Neuronal stem cell (in vitro differentiated cells): ENCODE results near the gene DGAT2.
"Not testable (repeated sequence)": the region's sequence is repeated elsewhere in the genome, so short reads cannot be mapped to it uniquely, and the experiment has no call there.

Experiments used
- DNase-seq: peaks from one replicate; pipeline ENCODE4 v3.0.0-alpha.2; 2013; ENCODE audit warnings: low spot score
- H2AFZ ChIP-seq: one replicate; pipeline ENCODE4 v1.6.1; 2013; ENCODE audit warnings: mild to moderate bottlenecking, low read length, inconsistent platforms
- H2AK5ac ChIP-seq: 2 replicates; pipeline ENCODE4 v1.6.1; 2013; ENCODE audit warnings: low read depth, mild to moderate bottlenecking, inconsistent platforms, low read length, moderate library complexity, mixed read lengths
- H2BK120ac ChIP-seq: 2 replicates; pipeline ENCODE4 v1.6.1; 2013; ENCODE audit warnings: low read depth, mild to moderate bottlenecking, inconsistent platforms, low read length, moderate library complexity, mixed read lengths
- H2BK12ac ChIP-seq: one replicate; pipeline ENCODE4 v1.6.1; 2013; ENCODE audit warnings: low read length, inconsistent platforms
- H2BK15ac ChIP-seq: 2 replicates; pipeline ENCODE4 v1.6.1; 2013; ENCODE audit warnings: mild to moderate bottlenecking, low read length, inconsistent platforms, mixed read lengths
- H2BK5ac ChIP-seq: one replicate; pipeline ENCODE4 v1.6.1; 2013; ENCODE audit warnings: inconsistent platforms, mild to moderate bottlenecking, low read length, moderate library complexity
- H3K14ac ChIP-seq: one replicate; pipeline ENCODE4 v1.6.1; 2013; ENCODE audit warnings: low read length, inconsistent platforms
- H3K18ac ChIP-seq: 2 replicates; pipeline ENCODE4 v1.6.1; 2013; ENCODE audit warnings: low read length, inconsistent platforms
- H3K23ac ChIP-seq: 2 replicates; pipeline ENCODE4 v1.6.1; 2013; ENCODE audit warnings: low read depth, mild to moderate bottlenecking, mixed read lengths, low read length, inconsistent platforms; ENCODE audit not compliant: poor library complexity
- H3K27ac ChIP-seq: replicated peaks from 3 replicates; pipeline ENCODE4 v1.5.1; 2013; ENCODE audit warnings: low read length, inconsistent platforms
- H3K27me3 ChIP-seq, 3 experiments: 2 replicates each; pipeline ENCODE4 v1.6.1; 2013; ENCODE audit warnings: low read length in 3 of 3, mild to moderate bottlenecking in 2 of 3, inconsistent platforms in 1 of 3, low read depth in 1 of 3, mixed read lengths in 1 of 3, moderate library complexity in 1 of 3; ENCODE audit not compliant: control insufficient read depth in 3 of 3, insufficient read depth in 3 of 3
- H3K36me3 ChIP-seq, 2 donors: replicated peaks in 1 of 2; 2 replicates each; pipeline ENCODE4 v1.6.1; 2013; ENCODE audit warnings: low read length in 2 of 2; ENCODE audit not compliant: control insufficient read depth in 2 of 2, insufficient read depth in 2 of 2
- H3K4ac ChIP-seq: 2 replicates; pipeline ENCODE4 v1.6.1; 2013; ENCODE audit warnings: inconsistent platforms, mild to moderate bottlenecking, low read length, moderate library complexity
- H3K4me1 ChIP-seq, 2 donors: 1 replicate in 1 of 2; 2 replicates in 1 of 2; pipeline ENCODE4 v1.6.1; 2013; ENCODE audit warnings: low read length in 2 of 2, low read depth in 1 of 2; ENCODE audit not compliant: control insufficient read depth in 2 of 2, insufficient read depth in 1 of 2
- H3K4me2 ChIP-seq: one replicate; pipeline ENCODE4 v1.6.1; 2013; ENCODE audit warnings: mild to moderate bottlenecking, low read length, inconsistent platforms; ENCODE audit not compliant: insufficient read depth, poor library complexity, severe bottlenecking
- H3K4me3 ChIP-seq, 2 donors: 2 replicates each; pipeline ENCODE4 v1.5.1; 2013; ENCODE audit warnings: low read length in 2 of 2, mild to moderate bottlenecking in 2 of 2, inconsistent platforms in 1 of 2, moderate library complexity in 1 of 2
- H3K79me1 ChIP-seq: one replicate; pipeline ENCODE4 v1.6.1; 2013; ENCODE audit warnings: low read depth, mild to moderate bottlenecking, inconsistent platforms, low read length, moderate library complexity
- H3K9ac ChIP-seq: one replicate; pipeline ENCODE4 v1.6.1; 2013; ENCODE audit warnings: mild to moderate bottlenecking, low read depth, low read length, inconsistent platforms; ENCODE audit not compliant: poor library complexity
- H3K9me3 ChIP-seq, 2 donors: replicated peaks in 1 of 2; 2 replicates each; pipeline versions ENCODE3 to v1.6.1; 2013; ENCODE audit warnings: low read length in 2 of 2, mild to moderate bottlenecking in 2 of 2, inconsistent platforms in 1 of 2, low read depth in 1 of 2, mixed read lengths in 1 of 2, moderate library complexity in 1 of 2; ENCODE audit not compliant: control insufficient read depth in 2 of 2, insufficient read depth in 1 of 2
- H4K8ac ChIP-seq: one replicate; pipeline ENCODE4 v1.6.1; 2013; ENCODE audit warnings: low read depth, mild to moderate bottlenecking, inconsistent platforms, low read length, moderate library complexity
- H4K91ac ChIP-seq: one replicate; pipeline ENCODE4 v1.6.1; 2013; ENCODE audit warnings: low read length, low read depth, mild to moderate bottlenecking, inconsistent platforms; ENCODE audit not compliant: poor library complexity
- WGBS, 2 donors: extraction: QIAGEN DNeasy Blood & Tissue Kit; methylation state at CpG; one replicate each; pipeline ENCODE4 v1.1.7; 2013; ENCODE audit warnings: missing lambda C conversion rate in 2 of 2, mixed read lengths in 1 of 2; ENCODE audit not compliant: insufficient read length in 2 of 2, insufficient replicate concordance in 1 of 2; ENCODE audit errors: extremely low coverage in 2 of 2; 5-methylcytosine and 5-hydroxymethylcytosine counted together

Gene DGAT2

DNA sequence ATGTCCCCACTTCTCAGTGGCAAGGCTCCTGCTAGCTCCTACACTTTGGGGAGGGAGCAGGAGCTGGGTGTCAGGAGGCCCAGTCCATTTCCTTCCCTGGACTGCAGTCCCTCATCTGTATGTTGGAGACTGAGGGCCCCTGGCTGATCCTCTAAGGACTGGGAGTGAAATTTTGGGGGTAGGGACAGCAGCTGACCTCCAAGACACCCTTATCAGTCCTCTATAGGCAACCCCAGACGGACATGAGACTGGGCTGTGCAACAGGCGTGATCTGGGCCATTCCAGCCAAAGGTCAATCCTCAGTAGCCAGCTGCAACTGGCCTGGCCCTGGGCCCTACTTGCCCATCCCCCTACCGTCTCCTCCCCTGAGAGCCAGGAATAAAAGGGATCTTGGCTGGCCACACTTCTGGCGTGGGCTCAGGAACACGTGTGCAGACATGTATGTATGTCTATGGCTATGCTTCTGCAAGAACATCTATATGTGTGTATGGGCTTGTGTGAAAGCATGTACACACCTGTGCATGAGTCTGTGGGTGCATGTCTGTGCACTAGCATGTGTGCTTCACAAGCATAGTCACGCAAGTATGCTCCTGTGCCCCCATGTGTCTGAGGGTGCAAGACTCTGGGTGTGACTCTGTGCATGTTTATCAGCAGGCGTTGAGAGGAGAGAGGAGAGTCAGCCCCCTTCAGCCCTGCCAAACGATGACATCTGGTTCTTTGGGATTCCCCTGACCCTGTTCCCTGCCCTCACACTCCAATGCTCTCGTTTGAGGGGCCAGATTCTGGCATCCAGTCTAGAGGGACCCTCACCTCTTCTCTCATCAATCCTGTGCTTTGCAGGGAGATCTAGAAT is 24.6 kb upstream of the DGAT2 start:
- no peaks in the 10 kb centered on the region for H3K36me3 ChIP-seq
- H3K9ac ChIP-seq = no peak overlapping the region
- H2BK5ac ChIP-seq = no peak overlapping the region
- H4K91ac ChIP-seq = no peak overlapping the region
- no peaks in the 10 kb centered on the region for H3K79me1 ChIP-seq
- H4K8ac ChIP-seq = no peak overlapping the region
- no peak overlapping the region for H3K4me2 ChIP-seq
- H2BK120ac ChIP-seq = no peak overlapping the region
- peak overlapping the region; percentile 77 for H3K18ac ChIP-seq
- no peak for DNase-seq
- H2AK5ac ChIP-seq = peak overlapping the region; percentile 82
- peak overlapping the region; percentile 3 for H3K14ac ChIP-seq
- peaks cover 0 to 3% of the 10 kb centered on the region in 2 donors for H3K9me3 ChIP-seq
- no peak overlapping the region for H3K27ac ChIP-seq
- peak overlapping the region; percentile 46 for H3K23ac ChIP-seq
- H3K4me3 ChIP-seq = no peak overlapping the region
- no CpG with 5 or more reads among the region's 9 CpGs for WGBS, 2 donors
- H2AFZ ChIP-seq = peak overlapping the region; percentile 64
- peaks cover 5 to 6% of the 10 kb centered on the region in 2 donors for H3K4me1 ChIP-seq
- H2BK12ac ChIP-seq = no peak overlapping the region
- peaks cover 0 to 12% (median 0%) of the 10 kb centered on the region in 3 experiments for H3K27me3 ChIP-seq
- no peak overlapping the region for H3K4ac ChIP-seq
- peak overlapping the region; percentile 50 for H2BK15ac ChIP-seq

DNA sequence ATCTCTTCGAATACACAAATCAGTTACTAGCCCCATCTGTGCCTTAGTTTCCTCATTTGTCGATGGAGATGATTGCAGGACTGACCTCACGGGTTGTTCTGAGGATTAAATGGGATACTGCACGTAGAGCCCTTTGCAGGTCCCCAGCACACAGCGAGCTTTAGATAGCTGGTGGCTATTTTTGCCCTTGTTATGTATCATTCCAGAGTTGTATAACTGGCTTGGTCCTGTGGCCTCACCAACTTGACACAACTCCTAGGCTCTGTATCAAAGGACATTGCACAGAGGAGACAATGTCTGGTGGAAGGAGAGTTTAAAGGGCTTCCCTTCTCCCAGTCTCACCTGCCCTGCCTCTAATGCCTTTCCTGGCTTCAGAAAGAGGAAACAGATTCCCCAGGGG is 22.8 kb upstream of the DGAT2 start:
- Histone ChIP-seq H2BK12ac (no peak overlapping the region), H2AK5ac (no peak overlapping the region), H4K8ac (no peak overlapping the region), H3K23ac (no peak overlapping the region), H3K4me3 (no peak overlapping the region), H2AFZ (no peak overlapping the region), H3K36me3 (no peaks in the 10 kb centered on the region), H3K27me3 (peaks cover 0 to 12% (median 0%) of the 10 kb centered on the region in 3 experiments), H3K79me1 (no peaks in the 10 kb centered on the region), H3K27ac (no peak overlapping the region), H3K4me2 (no peak overlapping the region), H2BK15ac (no peak overlapping the region), H3K18ac (no peak overlapping the region), H3K9ac (no peak overlapping the region), H3K4ac (no peak overlapping the region), H4K91ac (no peak overlapping the region), H3K9me3 (peaks cover 0 to 3% of the 10 kb centered on the region in 2 donors), H3K14ac (no peak overlapping the region), H3K4me1 (peaks cover 5 to 6% of the 10 kb centered on the region in 2 donors), H2BK5ac (no peak overlapping the region), H2BK120ac (no peak overlapping the region)
- DNase-seq = no peak
- no CpG with 5 or more reads among the region's 5 CpGs for WGBS, 2 donors

DNA sequence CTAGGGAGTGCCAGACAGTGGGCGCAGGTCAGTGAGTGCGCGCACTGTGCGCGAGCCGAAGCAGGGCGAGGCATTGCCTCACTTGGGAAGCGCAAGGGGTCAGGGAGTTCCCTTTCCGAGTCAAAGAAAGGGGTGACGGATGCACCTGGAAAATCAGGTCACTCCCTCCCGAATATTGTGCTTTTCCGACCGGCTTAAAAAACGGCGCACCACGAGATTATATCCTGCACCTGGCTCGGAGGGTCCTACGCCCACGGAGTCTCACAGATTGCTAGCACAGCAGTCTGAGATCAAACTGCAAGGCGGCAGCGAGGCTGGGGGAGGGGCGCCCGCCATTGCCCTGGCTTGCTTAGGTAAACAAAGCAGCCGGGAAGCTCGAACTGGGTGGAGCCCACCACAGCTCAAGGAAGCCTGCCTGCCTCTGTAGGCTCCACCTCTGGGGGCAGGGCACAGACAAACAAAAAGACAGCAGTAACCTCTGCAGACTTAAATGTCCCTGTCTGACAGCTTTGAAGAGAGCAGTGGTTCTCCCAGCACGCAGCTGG is 19.8 kb upstream of the DGAT2 start:
- H3K36me3 ChIP-seq, H3K18ac ChIP-seq, H3K4ac ChIP-seq, H3K9ac ChIP-seq, H3K14ac ChIP-seq, H3K4me3 ChIP-seq, H3K27ac ChIP-seq, H2BK15ac ChIP-seq, H3K23ac ChIP-seq, DNase-seq, H4K91ac ChIP-seq, H4K8ac ChIP-seq, H3K4me1 ChIP-seq, H3K79me1 ChIP-seq, H3K4me2 ChIP-seq, H2BK12ac ChIP-seq, H2BK5ac ChIP-seq, H3K9me3 ChIP-seq, H2AK5ac ChIP-seq, H2BK120ac ChIP-seq: not testable (repeated sequence)
- Histone ChIP-seq H3K27me3 (peaks cover 0 to 12% (median 0%) of the 10 kb centered on the region in 3 experiments), H2AFZ (peak overlapping the region; percentile 61)
- WGBS, 2 donors = no CpG with 5 or more reads among the region's 26 CpGs

DNA sequence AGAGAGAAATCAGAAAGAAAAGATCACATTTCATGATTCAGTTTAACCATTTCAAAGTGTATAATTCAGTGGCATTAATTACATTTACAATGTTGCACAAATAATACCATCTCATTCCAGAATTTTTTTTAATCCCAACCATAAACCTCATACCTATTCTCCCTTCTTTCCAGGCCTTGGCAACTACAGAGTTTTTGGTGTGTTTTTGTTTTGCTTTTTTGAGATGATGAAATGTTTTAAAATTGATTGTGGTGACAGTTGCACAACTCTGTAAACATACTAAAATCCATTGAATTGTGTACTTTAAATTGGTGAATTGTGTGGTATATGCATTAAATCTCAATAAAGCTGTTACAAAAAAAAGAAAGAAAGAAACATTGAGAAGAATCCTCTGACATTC is 13.6 kb upstream of the DGAT2 start:
- not testable (repeated sequence) for H2BK12ac ChIP-seq, H2BK5ac ChIP-seq, H3K4me1 ChIP-seq, H3K14ac ChIP-seq, H3K9ac ChIP-seq, H3K36me3 ChIP-seq, H3K9me3 ChIP-seq, H3K18ac ChIP-seq, H2BK120ac ChIP-seq, H3K27me3 ChIP-seq, H3K27ac ChIP-seq, H2AK5ac ChIP-seq, H2BK15ac ChIP-seq, H3K23ac ChIP-seq, H2AFZ ChIP-seq, DNase-seq, H3K4ac ChIP-seq, H4K8ac ChIP-seq, H3K4me2 ChIP-seq, H4K91ac ChIP-seq, H3K79me1 ChIP-seq, H3K4me3 ChIP-seq
